Measurements from ENCODE around the gene SORBS2. TPM values are rescaled to one million over a fixed set of nuclear protein-coding genes. Genes with fewer than 3 reads are reported as not detected.
A peak's percentile ranks its signal among the peaks of the same experiment; 100 is the strongest.
"Not testable (repeated sequence)": the region's sequence is repeated elsewhere in the genome, so short reads cannot be mapped to it uniquely, and the experiment has no call there.

The SORBS2 gene
- total and polyA plus RNA-seq, 8 donors: 24.2 to 50.8 (median 35.5) TPM

- ATAC-seq (no peak), DNase-seq (no peak)
- no peak overlapping the region for H3K27ac ChIP-seq
These were observed 247.6 kb downstream of the SORBS2 start for GRCh38 chr4:185564349-185564748.

GRCh38 chr4:185562531-185562930 is 249.5 kb downstream of the SORBS2 start:
- no peak for DNase-seq
- intact Hi-C loops (cut with DNase I): no loop called here
- H3K27me3 ChIP-seq: no peaks in the 10 kb centered on the region

More at GRCh38 chr4:185564349-185564748, 247.6 kb downstream of the SORBS2 start:
- Histone ChIP-seq H3K36me3 (no peaks in the 10 kb centered on the region), H3K4me1 (peaks cover 3 to 23% of the 10 kb centered on the region in 2 donors), H3K27me3 (no peaks in the 10 kb centered on the region), H3K4me3 (no peak overlapping the region), H3K9me3 (peaks cover 0 to 2% of the 10 kb centered on the region in 2 donors)
- intact Hi-C loops (cut with DNase I): no loop called here
- no peak for TF ChIP-seq CTCF (IDR thresholded peaks at IDR 0.05)

GRCh38 chr4:185560316-185560715 is 251.7 kb downstream of the SORBS2 start:
- no peak overlapping the region for H3K4me3 ChIP-seq
- no peak overlapping the region for H3K27ac ChIP-seq
- H3K9me3 ChIP-seq: peaks cover 0 to 2% of the 10 kb centered on the region in 2 donors
- no peak for TF ChIP-seq CTCF (IDR thresholded peaks at IDR 0.05)
- intact Hi-C loops (cut with DNase I): no loop called here
- DNase-seq (no peak), ATAC-seq (no peak)
- no peaks in the 10 kb centered on the region for H3K27me3 ChIP-seq
- no peaks in the 10 kb centered on the region for H3K36me3 ChIP-seq
- H3K4me1 ChIP-seq: no peaks in the 10 kb centered on the region

More at GRCh38 chr4:185562531-185562930, 249.5 kb downstream of the SORBS2 start:
- no peak for TF ChIP-seq CTCF (IDR thresholded peaks at IDR 0.05)
- Histone ChIP-seq H3K9me3 (peaks cover 0 to 2% of the 10 kb centered on the region in 2 donors), H3K27ac (no peak overlapping the region), H3K4me1 (peaks cover 3 to 17% of the 10 kb centered on the region in 2 donors), H3K4me3 (no peak overlapping the region), H3K36me3 (no peaks in the 10 kb centered on the region)
- ATAC-seq: no peak

DNA sequence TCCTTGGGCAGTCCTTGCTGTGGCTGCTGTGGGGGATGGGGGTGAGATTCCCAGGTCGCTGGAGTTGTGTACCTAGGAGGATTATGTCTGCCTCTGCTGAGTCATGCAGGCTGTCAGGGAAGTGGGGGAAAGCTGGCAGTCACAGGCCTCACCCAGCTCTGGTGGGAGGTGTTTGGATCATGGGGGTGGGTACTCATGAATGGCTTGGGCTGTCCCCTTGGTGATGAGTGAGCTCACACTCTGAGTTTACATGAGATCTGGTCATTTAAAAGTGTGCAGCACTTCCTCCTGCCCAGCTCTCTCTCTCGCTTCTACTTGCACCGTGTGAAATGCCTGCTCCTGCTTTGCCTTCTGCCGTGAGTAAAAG is 252.1 kb downstream of the SORBS2 start:
- Histone ChIP-seq H3K36me3 (no peaks in the 10 kb centered on the region), H3K27ac (no peak overlapping the region), H3K27me3 (no peaks in the 10 kb centered on the region), H3K9me3 (no peaks in the 10 kb centered on the region), H3K4me3 (no peak overlapping the region), H3K4me1 (no peaks in the 10 kb centered on the region)
- DNase-seq (peak in 1 of 4 donors; percentile 70), ATAC-seq (peak; percentile 95)
- intact Hi-C loops (cut with DNase I): no loop called here
- no peak for TF ChIP-seq CTCF (IDR thresholded peaks at IDR 0.05)

DNA sequence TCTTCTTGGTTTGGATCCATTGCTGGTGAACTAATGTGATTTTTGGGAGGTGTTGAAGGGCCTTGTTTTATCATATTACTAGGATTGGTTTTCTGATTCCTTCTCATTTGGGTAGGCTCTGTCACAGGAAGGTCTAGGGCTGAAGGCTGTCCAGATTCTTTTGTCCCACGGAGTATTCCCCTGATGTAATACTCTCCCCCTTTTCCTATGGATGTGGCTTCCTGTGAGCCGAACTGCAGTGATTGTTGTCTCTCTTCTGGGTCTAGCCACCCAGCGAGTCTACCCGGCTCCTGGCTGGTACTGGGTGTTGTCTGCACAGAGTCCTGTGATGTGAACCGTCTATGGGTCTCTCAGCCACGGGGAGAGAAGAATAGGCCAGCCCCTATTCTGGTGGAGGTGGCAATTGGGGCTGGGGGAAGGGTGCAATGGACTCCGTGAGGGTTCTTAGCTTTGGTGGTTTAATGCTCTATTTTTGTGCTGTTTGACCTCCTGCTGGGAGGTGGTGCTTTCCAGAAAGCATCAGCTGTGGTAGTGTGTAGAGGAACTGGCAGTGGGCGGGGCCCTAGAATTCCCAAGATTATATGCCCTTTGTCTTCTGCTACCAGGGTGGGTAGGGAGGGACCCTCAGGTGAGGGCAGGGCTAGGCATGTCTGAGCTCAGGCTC is 252.6 kb downstream of the SORBS2 start:
- H3K4me3 ChIP-seq; ATAC-seq; H3K27ac ChIP-seq; H3K9me3 ChIP-seq; H3K27me3 ChIP-seq; H3K4me1 ChIP-seq; H3K36me3 ChIP-seq; intact Hi-C loops (cut with DNase I); DNase-seq: not testable (repeated sequence)
